Subcutaneous adipose tissue (tissue), 4 donors: Measurements from ENCODE around the gene BTBD7. TPM values are rescaled to one million over a fixed set of nuclear protein-coding genes. Genes with fewer than 3 reads are reported as not detected.

Experiments used
- CTCF ChIP-seq: fragments of 450-650 bp; IDR thresholded peaks from one replicate; pipeline ENCODE4 v1.5.1; 2016; ENCODE audit warnings: low read depth, mild to moderate bottlenecking, control low read depth, antibody characterized with exemption, moderate library complexity
- total RNA-seq, 4 donors: library from RNA; depleted of rRNA; stranded (reverse); fragments of >200 nt; gene quantifications; one replicate each; pipeline ENCODE4 v1.1.0, GENCODE V29; 2016

BTBD7 gene
- total RNA-seq, 4 donors from 2014 or later, result 20.1 to 37.0 (median 23.7) TPM

GRCh38 chr14:93280743-93281142 is 52.1 kb downstream of the BTBD7 start:
- TF ChIP-seq CTCF, result no peak

- no peak for TF ChIP-seq CTCF
Measured at GRCh38 chr14:93276031-93276716, 56.7 kb downstream of the BTBD7 start.

GRCh38 chr14:93274055-93274806 is 58.6 kb downstream of the BTBD7 start:
- TF ChIP-seq CTCF, result no peak

GRCh38 chr14:93271111-93271510 is 61.7 kb downstream of the BTBD7 start:
- no peak for TF ChIP-seq CTCF

- no peak for TF ChIP-seq CTCF
Measured at GRCh38 chr14:93269341-93270068, 63.3 kb downstream of the BTBD7 start.

GRCh38 chr14:93268406-93268805 is 64.4 kb downstream of the BTBD7 start:
- no peak for TF ChIP-seq CTCF

- no peak for TF ChIP-seq CTCF
Measured at GRCh38 chr14:93267149-93267711, 65.6 kb downstream of the BTBD7 start.
